Prostate gland (tissue), 2 donors: Measurements from ENCODE around the gene HDHD5.

Source experiments
- POLR2A ChIP-seq: fragments of 450-650 bp; IDR thresholded peaks from one replicate; pipeline ENCODE4 v1.6.1; 2016; ENCODE audit warnings: antibody characterized with exemption, mild to moderate bottlenecking
- POLR2AphosphoS5 ChIP-seq: sonication (generic); formaldehyde crosslinking; IDR thresholded peaks from one replicate; pipeline ENCODE4 v1.6.1; 2017; ENCODE audit warnings: antibody characterized with exemption
- TF ChIP-seq, protein P1 (sequence below), 4 experiments: fragments of 200-600 bp in 2 of 4; fragments of 450-650 bp in 2 of 4; sonication (generic) in 2 of 4; IDR thresholded peaks; 1 replicate in 3 of 4; 2 replicates in 1 of 4; pipeline ENCODE4 v1.5.1; 2016 to 2019; ENCODE audit warnings: antibody characterized with exemption in 4 of 4, mild to moderate bottlenecking in 2 of 4, moderate library complexity in 2 of 4

DNA sequence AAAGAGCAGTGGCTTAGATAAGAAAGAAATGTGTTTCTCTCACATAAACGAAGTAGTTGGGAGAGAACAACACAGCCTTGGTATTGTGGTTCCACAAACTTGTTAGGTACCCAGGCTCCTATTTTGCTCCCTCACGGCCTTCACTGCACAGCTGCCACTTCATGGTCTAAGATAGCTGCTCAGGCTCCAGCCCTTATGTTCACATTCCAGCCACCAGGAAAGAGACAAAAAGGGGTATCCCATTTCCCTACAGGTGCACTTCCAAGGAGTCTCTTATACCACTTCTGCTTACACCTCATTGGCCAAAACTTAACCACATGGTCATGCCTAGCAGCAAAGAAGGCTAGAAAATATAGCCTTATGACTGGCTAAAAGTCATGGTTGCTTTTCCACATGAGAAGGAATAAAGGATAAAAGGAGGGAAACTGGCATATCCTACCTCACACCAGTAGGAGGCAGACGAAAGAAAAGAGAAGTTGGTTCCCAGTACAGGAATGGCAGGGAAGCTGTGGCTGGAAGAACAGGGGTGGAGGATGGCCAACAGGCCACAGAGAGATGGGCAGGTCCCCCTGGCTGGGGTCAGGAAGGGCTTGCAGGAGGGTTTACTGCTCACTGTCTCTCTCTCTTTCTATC, 5.4 kb upstream of the HDHD5 start:
- TF ChIP-seq, protein P1, sequence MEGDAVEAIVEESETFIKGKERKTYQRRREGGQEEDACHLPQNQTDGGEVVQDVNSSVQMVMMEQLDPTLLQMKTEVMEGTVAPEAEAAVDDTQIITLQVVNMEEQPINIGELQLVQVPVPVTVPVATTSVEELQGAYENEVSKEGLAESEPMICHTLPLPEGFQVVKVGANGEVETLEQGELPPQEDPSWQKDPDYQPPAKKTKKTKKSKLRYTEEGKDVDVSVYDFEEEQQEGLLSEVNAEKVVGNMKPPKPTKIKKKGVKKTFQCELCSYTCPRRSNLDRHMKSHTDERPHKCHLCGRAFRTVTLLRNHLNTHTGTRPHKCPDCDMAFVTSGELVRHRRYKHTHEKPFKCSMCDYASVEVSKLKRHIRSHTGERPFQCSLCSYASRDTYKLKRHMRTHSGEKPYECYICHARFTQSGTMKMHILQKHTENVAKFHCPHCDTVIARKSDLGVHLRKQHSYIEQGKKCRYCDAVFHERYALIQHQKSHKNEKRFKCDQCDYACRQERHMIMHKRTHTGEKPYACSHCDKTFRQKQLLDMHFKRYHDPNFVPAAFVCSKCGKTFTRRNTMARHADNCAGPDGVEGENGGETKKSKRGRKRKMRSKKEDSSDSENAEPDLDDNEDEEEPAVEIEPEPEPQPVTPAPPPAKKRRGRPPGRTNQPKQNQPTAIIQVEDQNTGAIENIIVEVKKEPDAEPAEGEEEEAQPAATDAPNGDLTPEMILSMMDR (IDR thresholded peaks at IDR 0.05): no peak
- TF ChIP-seq POLR2AphosphoS5 (no peak), POLR2A (no peak)
